Right lobe of liver (tissue), 4 donors: Measurements from ENCODE around the gene TBL2.

Experiments used
- POLR2A ChIP-seq: fragments of 450-650 bp; IDR thresholded peaks from one replicate; pipeline ENCODE4 v1.6.1; 2017; ENCODE audit warnings: antibody characterized with exemption, mild to moderate bottlenecking
- TF ChIP-seq, protein P1 (sequence below), 4 donors: fragments of 200-600 bp in 3 of 4; fragments of 450-650 bp in 1 of 4; IDR thresholded peaks; one replicate each; pipeline versions ENCODE4 v1.5.1 to v1.8.0; 2016 to 2022; ENCODE audit warnings: antibody characterized with exemption in 4 of 4, mild to moderate bottlenecking in 2 of 4
- donor health status: DM: no; HTN: no; CAD: no.
- donor health status: DM: no; HTN: no; CAD: no.
- donor health status: DM: no; HTN: yes; CAD: no.

DNA sequence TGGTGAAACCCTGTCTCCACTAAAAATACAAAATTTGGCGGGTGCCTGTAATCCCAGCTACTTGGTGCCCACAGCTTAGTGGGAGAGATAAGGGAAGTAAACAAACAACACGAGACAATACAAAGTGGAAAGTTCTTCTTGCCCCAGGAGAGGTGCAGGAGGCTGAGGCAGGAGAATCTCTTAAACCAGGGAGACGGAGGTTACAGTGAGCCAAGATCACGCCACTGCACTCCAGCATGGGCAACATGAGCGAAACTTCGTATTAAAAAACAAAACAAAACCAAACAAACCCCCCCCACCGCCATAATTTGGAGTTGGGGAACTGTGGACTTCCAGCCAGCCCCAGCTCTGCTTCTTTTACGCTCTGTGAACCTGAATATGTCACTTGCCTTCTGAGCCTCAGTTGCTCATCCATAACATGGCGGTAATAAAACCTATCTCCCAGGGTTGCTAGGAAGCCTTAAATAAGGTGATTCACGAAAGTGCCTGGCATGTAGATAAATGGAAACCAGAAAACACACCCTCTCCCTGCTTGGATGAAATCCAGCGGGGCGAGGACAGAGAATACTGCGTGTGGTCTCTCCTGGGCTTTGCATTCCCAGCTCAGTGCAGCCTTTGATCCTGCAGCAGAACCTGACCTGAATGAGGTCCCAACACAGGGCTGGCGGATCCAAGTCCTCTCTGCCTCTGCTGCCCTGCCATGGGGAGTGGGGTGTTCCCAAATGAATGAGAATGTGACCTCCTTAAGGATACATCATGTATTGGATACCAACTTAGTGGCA is 35.8 kb upstream of the TBL2 start:
- TF ChIP-seq, protein P1, sequence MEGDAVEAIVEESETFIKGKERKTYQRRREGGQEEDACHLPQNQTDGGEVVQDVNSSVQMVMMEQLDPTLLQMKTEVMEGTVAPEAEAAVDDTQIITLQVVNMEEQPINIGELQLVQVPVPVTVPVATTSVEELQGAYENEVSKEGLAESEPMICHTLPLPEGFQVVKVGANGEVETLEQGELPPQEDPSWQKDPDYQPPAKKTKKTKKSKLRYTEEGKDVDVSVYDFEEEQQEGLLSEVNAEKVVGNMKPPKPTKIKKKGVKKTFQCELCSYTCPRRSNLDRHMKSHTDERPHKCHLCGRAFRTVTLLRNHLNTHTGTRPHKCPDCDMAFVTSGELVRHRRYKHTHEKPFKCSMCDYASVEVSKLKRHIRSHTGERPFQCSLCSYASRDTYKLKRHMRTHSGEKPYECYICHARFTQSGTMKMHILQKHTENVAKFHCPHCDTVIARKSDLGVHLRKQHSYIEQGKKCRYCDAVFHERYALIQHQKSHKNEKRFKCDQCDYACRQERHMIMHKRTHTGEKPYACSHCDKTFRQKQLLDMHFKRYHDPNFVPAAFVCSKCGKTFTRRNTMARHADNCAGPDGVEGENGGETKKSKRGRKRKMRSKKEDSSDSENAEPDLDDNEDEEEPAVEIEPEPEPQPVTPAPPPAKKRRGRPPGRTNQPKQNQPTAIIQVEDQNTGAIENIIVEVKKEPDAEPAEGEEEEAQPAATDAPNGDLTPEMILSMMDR (IDR thresholded peaks at IDR 0.05) = no peak
- no peak for TF ChIP-seq POLR2A
